WERI-Rb-1 (cell line): ENCODE results near the gene MUTYH.
A peak's percentile ranks its signal among the peaks of the same experiment; 100 is the strongest.
"Not testable (repeated sequence)": the region's sequence is repeated elsewhere in the genome, so short reads cannot be mapped to it uniquely, and the experiment has no call there.

Experiments used
- DNase-seq: peaks from one replicate; pipeline ENCODE4 v3.0.0-alpha.2; 2020
- H3K27ac ChIP-seq: fragments of 250-450 bp; sonication (Bioruptor Pico); 2 replicates; pipeline ENCODE4 v1.5.1; 2020; ENCODE audit warnings: mild to moderate bottlenecking, moderate library complexity
- H3K27me3 ChIP-seq: fragments of 250-450 bp; sonication (Bioruptor Pico); 2 replicates; pipeline ENCODE4 v1.5.1; 2021; ENCODE audit warnings: mild to moderate bottlenecking, low read depth, moderate library complexity; ENCODE audit not compliant: insufficient read depth, severe bottlenecking
- H3K36me3 ChIP-seq: fragments of 250-450 bp; sonication (Bioruptor Pico); 2 replicates; pipeline ENCODE4 v1.5.1; 2020; ENCODE audit warnings: mild to moderate bottlenecking, moderate library complexity
- H3K4me3 ChIP-seq: 2 replicates; pipeline ENCODE4 v1.5.1; 2011; ENCODE audit warnings: low read depth, mild to moderate bottlenecking, control low read depth, low read length
- H3K9me3 ChIP-seq: fragments of 250-450 bp; sonication (Bioruptor Pico); 2 replicates; pipeline ENCODE4 v1.5.1; 2021; ENCODE audit warnings: mild to moderate bottlenecking, moderate library complexity; ENCODE audit not compliant: severe bottlenecking
- CTCF ChIP-seq: IDR thresholded peaks from 2 replicates; pipeline ENCODE4 v1.5.1; 2011; ENCODE audit warnings: low read depth, mild to moderate bottlenecking, control low read depth, inconsistent platforms, low read length

MUTYH gene

GRCh38 chr1:45339789-45340558 is at the start of gene MUTYH, which contains the start of gene TOE1:
MUTYH (minus strand) TSS chr1:45340440; CDS start chr1:45334505, 5,935 bp downstream.
TOE1 (plus strand) TSS chr1:45340170; CDS start chr1:45340253, 83 bp downstream.
- DNase-seq, result peak; percentile 98
- peak within 1 kb of the TSS; percentile 85 for H3K4me3 ChIP-seq
- peaks cover 52% of the 10 kb centered on the region for H3K36me3 ChIP-seq
- no peaks in the 10 kb centered on the region for H3K9me3 ChIP-seq
- no peaks in the 10 kb centered on the region for H3K27me3 ChIP-seq
- TF ChIP-seq CTCF, result no peak
- H3K27ac ChIP-seq, result peak within 1 kb of the TSS; percentile 95

DNA sequence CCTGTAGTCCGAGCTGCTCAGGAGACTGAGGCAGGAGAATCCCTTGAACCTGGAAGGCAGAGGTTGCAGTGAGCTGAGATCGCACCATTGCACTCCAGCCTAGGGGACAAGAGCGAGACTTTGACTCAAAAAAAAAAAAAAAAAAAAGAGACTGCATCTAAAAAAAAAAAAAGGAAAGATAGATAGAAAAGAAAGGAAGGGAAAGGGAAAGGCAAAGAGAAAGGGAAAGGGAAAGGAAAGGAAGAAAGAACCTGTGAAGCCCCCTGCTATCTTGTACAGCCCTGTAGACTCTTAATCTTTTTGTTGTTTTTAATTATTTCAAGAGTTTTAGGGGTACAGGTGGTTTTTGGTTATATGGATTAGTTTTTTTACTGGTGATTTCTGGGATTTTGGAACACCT is 46.0 kb upstream of the MUTYH start:
- DNase-seq, result no peak
- Histone ChIP-seq H3K36me3 (no peaks in the 10 kb centered on the region), H3K27ac (no peak overlapping the region), H3K27me3 (no peaks in the 10 kb centered on the region), H3K9me3 (peaks cover 4% of the 10 kb centered on the region), H3K4me3 (no peak overlapping the region)
- TF ChIP-seq CTCF, result no peak

GRCh38 chr1:45385302-45385701 is 45.1 kb upstream of the MUTYH start:
- DNase-seq, result no peak
- Histone ChIP-seq H3K4me3 (no peak overlapping the region), H3K27me3 (no peaks in the 10 kb centered on the region), H3K27ac (no peak overlapping the region), H3K9me3 (peaks cover 4% of the 10 kb centered on the region), H3K36me3 (no peaks in the 10 kb centered on the region)
- TF ChIP-seq CTCF, result no peak

DNA sequence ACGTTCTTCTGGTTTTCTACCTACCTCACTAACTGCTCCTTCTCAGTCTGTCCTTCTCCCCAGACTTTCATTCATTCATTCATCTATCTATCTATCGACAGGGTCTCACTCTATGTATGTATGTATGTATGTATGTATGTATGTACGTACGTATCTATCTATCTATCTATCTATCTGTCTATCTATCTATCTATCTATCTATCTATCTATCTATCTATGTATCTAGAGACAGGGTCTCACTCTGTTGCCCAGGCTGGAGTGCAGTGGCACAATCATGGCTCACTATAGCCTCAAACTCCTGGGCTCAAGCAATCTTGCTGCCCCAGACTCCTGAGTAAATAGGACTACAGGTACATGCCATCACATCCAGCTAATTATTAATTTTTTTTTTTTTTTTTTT is 44.0 kb upstream of the MUTYH start:
- not testable (repeated sequence) for H3K27me3 ChIP-seq, H3K36me3 ChIP-seq, H3K27ac ChIP-seq, H3K9me3 ChIP-seq, DNase-seq, H3K4me3 ChIP-seq

GRCh38 chr1:45383191-45383590 is 43.0 kb upstream of the MUTYH start:
- TF ChIP-seq CTCF, result no peak
- Histone ChIP-seq H3K9me3 (no peaks in the 10 kb centered on the region), H3K27me3 (no peaks in the 10 kb centered on the region), H3K4me3 (no peak overlapping the region), H3K27ac (no peak overlapping the region), H3K36me3 (no peaks in the 10 kb centered on the region)
- DNase-seq, result no peak

DNA sequence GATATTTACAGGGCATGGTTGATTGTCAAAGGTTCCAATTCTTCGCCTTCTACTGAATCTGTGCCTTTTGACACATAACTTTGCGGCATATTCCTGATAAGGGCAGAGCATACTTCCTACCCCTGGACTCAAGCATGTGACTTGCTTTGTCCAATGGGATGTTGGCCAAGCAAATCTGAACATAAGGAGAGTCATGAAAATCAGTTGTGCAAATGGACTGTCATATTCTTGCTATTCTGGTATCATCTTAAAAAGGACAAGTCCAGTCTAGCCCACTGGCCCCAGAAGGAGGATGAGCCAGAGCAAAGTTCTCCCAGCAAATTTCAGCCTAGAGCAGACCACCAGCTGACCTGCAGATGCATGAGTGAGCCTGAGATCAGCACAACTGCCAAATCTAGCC is 41.0 kb upstream of the MUTYH start:
- Histone ChIP-seq H3K9me3 (no peaks in the 10 kb centered on the region), H3K27me3 (no peaks in the 10 kb centered on the region), H3K4me3 (no peak overlapping the region), H3K27ac (no peak overlapping the region), H3K36me3 (no peaks in the 10 kb centered on the region)
- DNase-seq, result no peak
- no peak for TF ChIP-seq CTCF
